CD4-positive, alpha-beta T cell (primary cell): ENCODE results near the gene FLII. TPM values are rescaled to one million over a fixed set of nuclear protein-coding genes. Genes with fewer than 3 reads are reported as not detected.

ENCODE experiments used
- ATAC-seq: fragments of 200-7000 bp; cut with Tn5 transposase; one replicate; pipeline ENCODE4 v1.10.0; 2022; ENCODE audit warnings: mild to moderate bottlenecking; ENCODE audit not compliant: poor library complexity
- CTCF ChIA-PET: fragments of 350-600 bp; sonication (Branson Sonifier 250); formaldehyde crosslinking; loops from one replicate; lab custom pipeline; 2021; ENCODE audit warnings: antibody characterized with exemption, inconsistent platforms; lab: Charles Lee
- POLR2A ChIA-PET: fragments of 350-600 bp; sonication (Branson Sonifier 250); formaldehyde crosslinking; loops from one replicate; lab custom pipeline; 2021; ENCODE audit warnings: antibody characterized with exemption, inconsistent platforms; lab: Charles Lee
- DNase-seq, 14 experiments: peaks; one replicate each; pipeline ENCODE4 v3.0.0-alpha.2; 2013 to 2020; ENCODE audit warnings: mixed read lengths in 2 of 14
- H3K27ac ChIP-seq, 2 donors: one replicate each; pipeline versions ENCODE4 v1.5.1 to v1.7.0; 2013; ENCODE audit warnings: low read length in 2 of 2, low read depth in 1 of 2, mild to moderate bottlenecking in 1 of 2
- H3K27me3 ChIP-seq, 2 experiments: 1 replicate in 1 of 2; 2 replicates in 1 of 2; pipeline versions ENCODE4 v1.6.1 to v1.7.0; 2013; ENCODE audit warnings: low read length in 2 of 2, control low read depth in 1 of 2, mild to moderate bottlenecking in 1 of 2, moderate library complexity in 1 of 2; ENCODE audit not compliant: insufficient read depth in 2 of 2, control insufficient read depth in 1 of 2
- H3K36me3 ChIP-seq: one replicate; pipeline ENCODE4 v1.6.1; 2013; ENCODE audit warnings: low read length, control low read depth; ENCODE audit not compliant: insufficient read depth
- H3K4me1 ChIP-seq: one replicate; pipeline ENCODE4 v1.6.1; 2013; ENCODE audit warnings: low read length, control low read depth; ENCODE audit not compliant: insufficient read depth
- H3K4me3 ChIP-seq: one replicate; pipeline ENCODE4 v1.5.1; 2013; ENCODE audit warnings: mild to moderate bottlenecking, low read length, moderate library complexity
- H3K9me3 ChIP-seq, 2 experiments: 1 replicate in 1 of 2; 2 replicates in 1 of 2; pipeline versions ENCODE4 v1.6.1 to v1.7.0; 2013; ENCODE audit warnings: low read length in 2 of 2, mild to moderate bottlenecking in 2 of 2, control low read depth in 1 of 2, moderate library complexity in 1 of 2; ENCODE audit not compliant: control insufficient read depth in 1 of 2, insufficient read depth in 1 of 2
- H3K27ac Mint-ChIP-seq: one replicate; pipeline ENCODE4 v1.8.0; 2020; ENCODE audit warnings: mixed read lengths
- H3K27me3 Mint-ChIP-seq: one replicate; pipeline ENCODE4 v1.8.0; 2021; ENCODE audit warnings: mixed read lengths
- H3K36me3 Mint-ChIP-seq: one replicate; pipeline ENCODE4 v1.8.0; 2021; ENCODE audit warnings: low read depth, mixed read lengths
- H3K4me1 Mint-ChIP-seq: one replicate; pipeline ENCODE4 v1.8.0; 2021; ENCODE audit warnings: low read depth, mixed read lengths
- H3K4me3 Mint-ChIP-seq: one replicate; pipeline ENCODE4 v1.8.0; 2020; ENCODE audit warnings: mild to moderate bottlenecking, mixed read lengths
- H3K9me3 Mint-ChIP-seq: one replicate; pipeline ENCODE4 v1.8.0; 2020; ENCODE audit warnings: mixed read lengths
- intact Hi-C, 2 experiments: fragments of 100-400 bp; cut with DNase I in 1 of 2; cut with micrococcal nuclease in 1 of 2; formaldehyde crosslinking; loops; one replicate each; pipeline versions ENCODE4 v1.15.1 to v1.9.0; 2023 to 2025; cut with DNase I, micrococcal nuclease
- total RNA-seq, 174 experiments: library from RNA in 2 of 174; stranded (reverse) in 2 of 174; gene quantifications; one replicate each; pipeline ENCODE4 v1.2.3 and lab custom pipeline; 2021 to 2026
- TF ChIP-seq, protein P1 (sequence below): fragments of 200-600 bp; IDR thresholded peaks from one replicate; pipeline ENCODE4 v1.8.0; 2022; ENCODE audit warnings: antibody characterized with exemption, mild to moderate bottlenecking

Gene FLII
- total RNA-seq, 2 experiments from 2014 or later = 179 to 190 TPM

DNA sequence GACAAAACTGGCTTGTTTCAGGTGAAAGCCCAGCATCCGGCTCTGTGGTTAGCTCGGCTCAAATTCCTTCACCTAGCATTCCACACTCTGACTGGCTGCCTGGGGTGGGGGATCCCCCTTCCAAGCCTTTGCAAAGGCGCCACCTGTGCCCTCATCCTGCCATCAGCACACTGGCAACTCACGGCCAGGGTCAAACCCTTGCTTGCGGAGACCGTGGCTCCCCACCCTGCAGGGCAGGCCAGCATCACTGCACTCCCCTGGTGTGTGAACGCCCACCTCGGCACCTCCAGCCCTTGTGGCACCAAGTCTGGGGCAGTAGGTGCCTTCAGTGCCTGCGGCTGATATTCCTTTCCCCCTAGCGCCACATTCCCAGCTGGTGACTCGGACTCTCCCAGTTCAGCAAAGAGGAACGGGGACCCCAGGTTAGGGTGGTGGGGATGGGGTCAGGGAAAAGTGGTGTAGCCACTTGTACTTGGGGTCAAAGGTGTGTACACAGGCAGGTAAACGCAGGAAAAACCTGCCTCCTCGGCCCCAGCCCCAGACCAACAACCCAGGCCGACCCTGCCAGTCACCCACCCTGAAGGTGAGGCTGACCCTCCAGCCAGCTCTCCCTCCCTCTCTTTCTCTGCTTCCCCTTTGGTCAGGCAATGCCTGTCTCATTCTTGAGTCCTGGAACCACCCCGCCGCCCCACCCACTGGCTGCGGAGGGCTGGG is 1.1 kb downstream of the FLII start:
- CTCF ChIA-PET = no interaction called here
- intact Hi-C loops = loop anchor here in 1 of 2 experiments (2.0 kb wide), 1 partner anchor 73 kb away; no protein-coding TSS in a partner anchor
- H3K4me1 Mint-ChIP-seq = peaks cover 43% of the 10 kb centered on the region

DNA sequence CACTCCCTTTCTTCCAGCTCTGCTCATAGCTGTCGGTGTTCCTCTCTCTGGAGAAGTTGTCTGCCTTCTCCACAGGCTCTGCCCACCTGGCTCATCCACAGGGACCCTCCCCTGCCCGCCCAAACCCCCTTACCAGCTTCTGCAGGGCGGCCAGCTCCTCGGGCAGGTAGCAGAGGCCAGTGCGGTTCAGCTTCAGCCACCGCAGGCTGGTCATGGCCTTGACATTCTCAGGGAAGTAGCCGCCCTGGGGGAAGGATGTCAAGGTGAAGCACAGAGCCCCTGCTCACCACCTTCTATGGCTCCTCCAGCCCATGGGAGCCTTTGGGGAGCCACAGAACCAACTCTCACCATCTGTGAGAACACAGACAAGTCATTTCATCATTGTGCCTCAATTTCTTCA is 1.8 kb downstream of the FLII start:
- peak overlapping the region; percentile 91 for H3K4me3 ChIP-seq
- H3K27ac ChIP-seq = peak overlapping the region in 1 of 2 donors; percentile 26
- ATAC-seq (no peak), DNase-seq (peak in 1 of 14 experiments; percentile 11)
- peaks cover 39% of the 10 kb centered on the region for H3K4me1 Mint-ChIP-seq
- no peaks in the 10 kb centered on the region for H3K27me3 Mint-ChIP-seq
- H3K4me1 ChIP-seq = peaks cover 53% of the 10 kb centered on the region
- no peaks in the 10 kb centered on the region for H3K27me3 ChIP-seq
- H3K36me3 ChIP-seq = peaks cover 49% of the 10 kb centered on the region
- CTCF ChIA-PET = no interaction called here
- H3K4me3 Mint-ChIP-seq = peak overlapping the region; percentile 93
- peak overlapping the region; percentile 77 for H3K27ac Mint-ChIP-seq
- POLR2A ChIA-PET = interaction anchor here (0.6 kb wide), 1 partner anchor 31 kb away, joined by 3 read pairs; no protein-coding TSS in a partner anchor
- intact Hi-C loops = loop anchor here in 1 of 2 experiments (2.0 kb wide), 1 partner anchor 72 kb away; no protein-coding TSS in a partner anchor
- no peaks in the 10 kb centered on the region for H3K9me3 Mint-ChIP-seq
- TF ChIP-seq, protein P1, sequence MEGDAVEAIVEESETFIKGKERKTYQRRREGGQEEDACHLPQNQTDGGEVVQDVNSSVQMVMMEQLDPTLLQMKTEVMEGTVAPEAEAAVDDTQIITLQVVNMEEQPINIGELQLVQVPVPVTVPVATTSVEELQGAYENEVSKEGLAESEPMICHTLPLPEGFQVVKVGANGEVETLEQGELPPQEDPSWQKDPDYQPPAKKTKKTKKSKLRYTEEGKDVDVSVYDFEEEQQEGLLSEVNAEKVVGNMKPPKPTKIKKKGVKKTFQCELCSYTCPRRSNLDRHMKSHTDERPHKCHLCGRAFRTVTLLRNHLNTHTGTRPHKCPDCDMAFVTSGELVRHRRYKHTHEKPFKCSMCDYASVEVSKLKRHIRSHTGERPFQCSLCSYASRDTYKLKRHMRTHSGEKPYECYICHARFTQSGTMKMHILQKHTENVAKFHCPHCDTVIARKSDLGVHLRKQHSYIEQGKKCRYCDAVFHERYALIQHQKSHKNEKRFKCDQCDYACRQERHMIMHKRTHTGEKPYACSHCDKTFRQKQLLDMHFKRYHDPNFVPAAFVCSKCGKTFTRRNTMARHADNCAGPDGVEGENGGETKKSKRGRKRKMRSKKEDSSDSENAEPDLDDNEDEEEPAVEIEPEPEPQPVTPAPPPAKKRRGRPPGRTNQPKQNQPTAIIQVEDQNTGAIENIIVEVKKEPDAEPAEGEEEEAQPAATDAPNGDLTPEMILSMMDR = no peak
- H3K9me3 ChIP-seq = no peaks in the 10 kb centered on the region
- H3K36me3 Mint-ChIP-seq = peaks cover 36% of the 10 kb centered on the region

More for the DNA sequence above, 1.1 kb downstream of the FLII start:
- Histone ChIP-seq H3K27ac (peak overlapping the region; percentile 60 to 79), H3K27me3 (no peaks in the 10 kb centered on the region), H3K9me3 (no peaks in the 10 kb centered on the region), H3K4me1 (peaks cover 59% of the 10 kb centered on the region), H3K4me3 (peak overlapping the region; percentile 91), H3K36me3 (peaks cover 42% of the 10 kb centered on the region)
- peaks cover 30% of the 10 kb centered on the region for H3K36me3 Mint-ChIP-seq
- peak overlapping the region; percentile 77 for H3K27ac Mint-ChIP-seq
- no peak for ATAC-seq
- peak in 4 of 14 experiments; percentile 29 to 55 (median 48) for DNase-seq
- no peaks in the 10 kb centered on the region for H3K9me3 Mint-ChIP-seq
- peak overlapping the region; percentile 93 for H3K4me3 Mint-ChIP-seq
- TF ChIP-seq, protein P1 = no peak
- no peaks in the 10 kb centered on the region for H3K27me3 Mint-ChIP-seq
- POLR2A ChIA-PET = interaction anchor here (0.6 kb wide), 1 partner anchor 31 kb away, joined by 3 read pairs; no protein-coding TSS in a partner anchor

DNA sequence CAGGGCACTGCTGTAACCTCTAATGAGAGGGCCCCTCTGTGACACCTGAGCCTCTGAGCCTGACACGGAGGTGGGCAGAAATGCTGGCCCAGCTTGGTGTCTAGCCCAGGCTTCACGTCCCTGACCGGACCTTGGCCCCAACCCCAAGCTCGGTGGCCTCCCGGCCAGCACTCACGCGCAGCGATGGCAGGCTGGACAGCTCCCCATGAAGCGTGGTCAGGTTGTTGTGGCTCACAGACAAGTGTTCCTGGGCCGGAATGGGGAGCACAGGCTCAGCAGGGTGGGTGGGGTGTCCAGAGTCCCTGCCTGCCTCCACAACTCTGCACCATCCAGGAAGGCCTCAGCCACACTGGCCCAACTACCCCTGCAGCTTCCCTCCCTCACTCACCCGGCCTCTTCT is 2.2 kb downstream of the FLII start:
- no peak for DNase-seq
- peaks cover 53% of the 10 kb centered on the region for H3K36me3 ChIP-seq
- H3K27ac ChIP-seq = no peak overlapping the region
- no peaks in the 10 kb centered on the region for H3K9me3 ChIP-seq
- Mint-ChIP-seq H3K27ac (no peak overlapping the region), H3K9me3 (no peaks in the 10 kb centered on the region), H3K4me1 (peaks cover 35% of the 10 kb centered on the region), H3K36me3 (peaks cover 40% of the 10 kb centered on the region), H3K27me3 (no peaks in the 10 kb centered on the region), H3K4me3 (peak overlapping the region; percentile 93)
- TF ChIP-seq, protein P1 = no peak
- ChIA-PET CTCF (no interaction called here), POLR2A (interaction anchor here (0.6 kb wide), 1 partner anchor 30 kb away, joined by 3 read pairs; no protein-coding TSS in a partner anchor)
- intact Hi-C loops = loop anchor here in 1 of 2 experiments (2.0 kb wide), 1 partner anchor 72 kb away; no protein-coding TSS in a partner anchor
- no peak overlapping the region for H3K4me3 ChIP-seq
- no peak for ATAC-seq
- no peaks in the 10 kb centered on the region for H3K27me3 ChIP-seq
- peaks cover 49% of the 10 kb centered on the region for H3K4me1 ChIP-seq
